Activated CD4-positive, alpha-beta T cell treated with anti-CD3 and anti-CD28 coated beads, Interleukin-2, amount 10 ng/mL, durations not matched to agents 7 days and 5 days (primary cell): ENCODE measurements around the gene NDUFB10. TPM values are rescaled to one million over a fixed set of nuclear protein-coding genes. Genes with fewer than 3 reads are reported as not detected.
A peak's percentile ranks its signal among the peaks of the same experiment; 100 is the strongest.
"Not testable (repeated sequence)": the region's sequence is repeated elsewhere in the genome, so short reads cannot be mapped to it uniquely, and the experiment has no call there.

Source experiments
- CTCF ChIA-PET: fragments of 350-600 bp; sonication (Branson Sonifier 250); formaldehyde crosslinking; loops from one replicate; lab custom pipeline; 2021; ENCODE audit warnings: antibody characterized with exemption; lab: Charles Lee
- POLR2A ChIA-PET: fragments of 350-600 bp; sonication (Branson Sonifier 250); formaldehyde crosslinking; loops from one replicate; lab custom pipeline; 2021; ENCODE audit warnings: antibody characterized with exemption; lab: Charles Lee
- DNase-seq: peaks from one replicate; pipeline ENCODE4 v3.0.0-alpha.2; 2020
- H3K27ac Mint-ChIP-seq: one replicate; pipeline ENCODE4 v1.8.0; 2021; ENCODE audit warnings: mild to moderate bottlenecking, moderate library complexity, mixed read lengths
- H3K27me3 Mint-ChIP-seq: one replicate; pipeline ENCODE4 v1.8.0; 2021; ENCODE audit warnings: mixed read lengths
- H3K36me3 Mint-ChIP-seq: one replicate; pipeline ENCODE4 v1.8.0; 2021; ENCODE audit warnings: low read depth, mixed read lengths
- H3K4me1 Mint-ChIP-seq: one replicate; pipeline ENCODE4 v1.8.0; 2021; ENCODE audit warnings: mixed read lengths
- H3K4me3 Mint-ChIP-seq: one replicate; pipeline ENCODE4 v1.8.0; 2021; ENCODE audit warnings: mild to moderate bottlenecking, moderate library complexity, mixed read lengths
- H3K9me3 Mint-ChIP-seq: one replicate; pipeline ENCODE4 v1.8.0; 2021; ENCODE audit warnings: mixed read lengths
- total RNA-seq, 2 experiments: library from RNA; stranded (reverse); gene quantifications; one replicate each; pipeline ENCODE4 v1.2.3, GENCODE V29; 2021

The NDUFB10 gene
- total RNA-seq, 2 experiments from 2014 or later, result 103 to 125 TPM

GRCh38 chr16:1930338-1930720, 29.0 kb upstream of the NDUFB10 start:
- Mint-ChIP-seq H3K4me3 (no peak overlapping the region), H3K4me1 (peaks cover 4% of the 10 kb centered on the region), H3K27ac (no peak overlapping the region), H3K9me3 (no peaks in the 10 kb centered on the region), H3K27me3 (no peaks in the 10 kb centered on the region), H3K36me3 (no peaks in the 10 kb centered on the region)
- DNase-seq, result no peak
- POLR2A ChIA-PET, result no interaction called here
- CTCF ChIA-PET, result interaction anchor here (0.6 to 1.7 kb wide), 4 partner anchors 10 to 523 kb away, joined by 3 to 5 read pairs (median 3); no protein-coding TSS in a partner anchor

- no peaks in the 10 kb centered on the region for H3K27me3 Mint-ChIP-seq
- H3K27ac Mint-ChIP-seq, result no peak overlapping the region
- ChIA-PET CTCF (interaction anchor here (0.5 to 0.8 kb wide), 3 partner anchors 9 to 1309 kb away, joined by 3 read pairs; no protein-coding TSS in a partner anchor), POLR2A (no interaction called here)
- H3K4me1 Mint-ChIP-seq, result peaks cover 4% of the 10 kb centered on the region
- peaks cover 4% of the 10 kb centered on the region for H3K36me3 Mint-ChIP-seq
- no peaks in the 10 kb centered on the region for H3K9me3 Mint-ChIP-seq
- H3K4me3 Mint-ChIP-seq, result no peak overlapping the region
- no peak for DNase-seq
Measured at GRCh38 chr16:1932050-1933028, 27.0 kb upstream of the NDUFB10 start.

DNA sequence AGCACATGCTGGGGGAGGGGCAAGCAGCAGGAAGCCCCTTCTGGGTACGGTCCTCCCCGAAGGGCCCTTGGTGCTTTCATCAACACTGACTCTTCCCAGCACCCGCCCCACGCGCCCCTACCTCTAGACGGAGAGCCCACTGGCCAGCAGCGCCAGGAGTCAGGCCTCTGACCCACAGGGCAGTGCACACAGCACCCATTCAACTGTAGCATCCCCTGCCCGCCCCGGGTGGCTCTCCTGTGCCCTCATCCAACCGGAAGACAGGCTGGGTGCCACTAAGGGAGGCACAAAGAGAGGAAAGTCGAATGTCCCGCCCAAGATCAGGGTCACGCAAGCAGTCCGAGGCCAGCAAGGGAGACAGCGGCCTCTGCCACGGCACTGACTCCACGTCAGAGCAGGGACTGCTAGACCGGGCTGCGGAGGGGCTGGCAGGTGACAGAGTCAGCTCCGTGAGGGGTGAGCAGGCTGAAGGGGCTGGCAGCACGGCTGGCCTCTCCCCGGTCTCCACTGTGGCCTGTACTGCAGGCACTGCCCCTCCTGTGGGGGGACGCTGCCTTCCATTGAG, 26.2 kb upstream of the NDUFB10 start:
- no peak overlapping the region for H3K27ac Mint-ChIP-seq
- peaks cover 2% of the 10 kb centered on the region for H3K4me1 Mint-ChIP-seq
- peaks cover 6% of the 10 kb centered on the region for H3K36me3 Mint-ChIP-seq
- DNase-seq, result no peak
- H3K27me3 Mint-ChIP-seq, result no peaks in the 10 kb centered on the region
- ChIA-PET CTCF (interaction anchor here (0.6 kb wide), 1 partner anchor 1310 kb away, joined by 3 read pairs; no protein-coding TSS in a partner anchor), POLR2A (no interaction called here)
- no peak overlapping the region for H3K4me3 Mint-ChIP-seq
- H3K9me3 Mint-ChIP-seq, result no peaks in the 10 kb centered on the region

GRCh38 chr16:1936945-1937479, 22.3 kb upstream of the NDUFB10 start:
- ChIA-PET POLR2A (interaction anchor here (0.6 kb wide), 1 partner anchor 498 kb away, joined by 3 read pairs; no protein-coding TSS in a partner anchor), CTCF (interaction anchor here (0.8 kb wide), 1 partner anchor 14 kb away, joined by 3 read pairs; no protein-coding TSS in a partner anchor)
- peaks cover 8% of the 10 kb centered on the region for H3K4me1 Mint-ChIP-seq
- peaks cover 6% of the 10 kb centered on the region for H3K36me3 Mint-ChIP-seq
- DNase-seq, result no peak
- H3K27me3 Mint-ChIP-seq, result no peaks in the 10 kb centered on the region
- no peak overlapping the region for H3K27ac Mint-ChIP-seq
- no peaks in the 10 kb centered on the region for H3K9me3 Mint-ChIP-seq
- no peak overlapping the region for H3K4me3 Mint-ChIP-seq

DNA sequence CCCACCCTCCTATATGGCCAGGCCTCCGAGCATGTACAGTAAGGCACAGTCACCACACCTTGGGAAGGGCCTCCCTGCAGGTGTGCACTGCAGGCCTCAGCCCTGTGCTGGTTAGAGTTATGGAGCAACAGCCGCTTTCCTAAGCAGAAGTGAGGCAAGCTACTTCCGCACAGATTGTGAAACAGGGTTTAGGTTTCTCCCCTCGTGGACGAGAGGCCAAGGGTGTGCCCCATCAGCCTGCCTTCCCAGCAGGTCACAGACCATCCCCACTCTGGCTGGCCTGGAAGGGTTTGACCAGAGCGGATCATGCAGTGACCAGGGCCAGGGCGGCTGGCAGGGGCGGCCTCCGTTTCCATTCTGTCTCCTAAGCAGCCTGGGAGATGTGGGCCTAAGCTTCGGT, 21.0 kb upstream of the NDUFB10 start:
- H3K4me1 Mint-ChIP-seq, result peaks cover 13% of the 10 kb centered on the region
- H3K27ac Mint-ChIP-seq, result no peak overlapping the region
- ChIA-PET POLR2A (no interaction called here), CTCF (interaction anchor here (0.9 kb wide), 1 partner anchor 13 kb away, joined by 3 read pairs; no protein-coding TSS in a partner anchor)
- no peak for DNase-seq
- no peaks in the 10 kb centered on the region for H3K27me3 Mint-ChIP-seq
- no peaks in the 10 kb centered on the region for H3K9me3 Mint-ChIP-seq
- H3K36me3 Mint-ChIP-seq, result peaks cover 6% of the 10 kb centered on the region
- no peak overlapping the region for H3K4me3 Mint-ChIP-seq

DNA sequence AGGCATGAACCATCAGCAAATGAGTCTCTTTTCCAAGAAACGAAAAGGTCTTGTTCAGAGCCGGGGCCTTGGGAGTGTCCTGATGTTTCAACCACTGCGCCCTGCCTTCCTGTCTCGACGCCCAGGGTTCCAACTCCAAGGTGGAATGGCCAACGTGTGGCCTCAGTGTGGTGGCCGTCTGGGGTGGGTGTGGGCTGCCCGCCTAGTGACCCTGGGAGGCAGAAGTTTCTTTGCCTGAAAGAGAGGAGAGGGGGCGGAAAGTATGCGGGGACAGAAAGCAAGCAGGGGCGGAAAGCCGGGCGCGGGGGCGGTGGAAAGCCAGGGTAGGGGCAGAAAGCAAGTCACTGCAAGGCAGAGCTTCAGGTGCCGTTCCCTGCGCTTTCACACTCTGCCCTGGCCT, 20.4 kb upstream of the NDUFB10 start:
- Mint-ChIP-seq H3K9me3 (no peaks in the 10 kb centered on the region), H3K4me3 (no peak overlapping the region), H3K27ac (peak overlapping the region; percentile 41), H3K36me3 (peaks cover 6% of the 10 kb centered on the region), H3K27me3 (no peaks in the 10 kb centered on the region), H3K4me1 (peaks cover 17% of the 10 kb centered on the region)
- POLR2A ChIA-PET, result no interaction called here
- no peak for DNase-seq
- CTCF ChIA-PET, result no interaction called here

- CTCF ChIA-PET, result interaction anchor here (0.6 kb wide), 2 partner anchors 15 to 323 kb away, joined by 3 read pairs; partner anchors contain the start of gene RPL3L
- POLR2A ChIA-PET, H3K36me3 Mint-ChIP-seq, H3K9me3 Mint-ChIP-seq, H3K27me3 Mint-ChIP-seq, H3K4me3 Mint-ChIP-seq, DNase-seq, H3K27ac Mint-ChIP-seq: not testable (repeated sequence)
- peaks cover 24% of the 10 kb centered on the region for H3K4me1 Mint-ChIP-seq
Measured at GRCh38 chr16:1939833-1940232, 19.5 kb upstream of the NDUFB10 start.

DNA sequence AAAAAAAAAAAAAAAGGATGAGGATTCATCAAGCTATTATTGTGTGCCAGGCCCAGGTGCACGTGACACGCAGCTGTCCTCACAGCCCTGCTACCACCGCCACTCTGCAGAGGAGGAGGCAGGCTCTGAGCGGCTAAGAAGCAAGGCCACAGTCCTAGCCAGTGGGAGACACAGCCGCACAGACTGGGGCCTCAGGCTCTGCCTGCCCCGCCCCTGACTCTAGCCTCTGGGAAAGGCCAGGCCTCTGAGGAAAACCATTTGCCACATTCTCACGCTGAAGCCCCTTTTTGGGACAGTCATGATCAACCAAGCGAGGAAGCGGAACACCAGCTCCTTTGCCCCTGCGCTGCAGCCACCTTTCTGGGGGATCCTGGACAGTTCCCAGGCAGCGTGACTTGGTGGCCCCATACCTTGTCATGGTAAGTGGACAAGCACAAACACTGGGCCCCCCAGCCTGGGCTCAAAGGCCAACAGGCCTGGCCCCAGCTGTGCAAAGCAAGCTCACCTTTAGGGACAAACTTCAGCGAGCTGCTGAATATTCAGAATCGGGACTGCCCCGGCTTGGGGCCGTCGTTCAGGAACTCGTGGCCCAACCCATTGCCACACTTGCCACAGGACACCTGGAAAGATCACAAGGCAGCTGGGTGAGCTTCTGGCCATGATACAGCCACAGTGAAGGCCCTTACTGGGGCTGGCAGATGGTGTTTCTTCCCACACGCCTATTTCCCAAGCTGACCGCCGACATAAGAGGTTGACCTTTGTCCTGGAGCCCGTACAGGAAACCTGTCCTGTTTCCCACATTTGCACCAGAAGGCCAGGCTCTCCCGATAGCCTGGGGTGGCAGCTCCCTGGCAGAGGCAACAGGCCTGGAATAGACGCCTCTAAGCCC, 18.8 kb upstream of the NDUFB10 start:
- Mint-ChIP-seq H3K4me1 (peaks cover 24% of the 10 kb centered on the region), H3K4me3 (no peak overlapping the region), H3K9me3 (no peaks in the 10 kb centered on the region), H3K27me3 (no peaks in the 10 kb centered on the region), H3K36me3 (peaks cover 6% of the 10 kb centered on the region), H3K27ac (no peak overlapping the region)
- no peak for DNase-seq
- CTCF ChIA-PET, result interaction anchor here (0.5 to 0.6 kb wide), 3 partner anchors 14 to 324 kb away, joined by 3 read pairs; partner anchors contain the start of gene RPL3L
- POLR2A ChIA-PET, result no interaction called here

- H3K4me3 Mint-ChIP-seq, result peak overlapping the region; percentile 82
- CTCF ChIA-PET, result interaction anchor here (0.8 kb wide), 1 partner anchor 9 kb away, joined by 3 read pairs; no protein-coding TSS in a partner anchor
Measured at GRCh38 chr16:1941162-1942046, 17.9 kb upstream of the NDUFB10 start.

GRCh38 chr16:1942047-1942809, 17.1 kb upstream of the NDUFB10 start:
- peaks cover 24% of the 10 kb centered on the region for H3K4me1 Mint-ChIP-seq
- peak overlapping the region; percentile 82 for H3K4me3 Mint-ChIP-seq
- ChIA-PET POLR2A (no interaction called here), CTCF (interaction anchor here (0.8 kb wide), 2 partner anchors 10 to 26 kb away, joined by 3 read pairs; no protein-coding TSS in a partner anchor)
- no peaks in the 10 kb centered on the region for H3K9me3 Mint-ChIP-seq
- peaks cover 2% of the 10 kb centered on the region for H3K36me3 Mint-ChIP-seq
- peak overlapping the region; percentile 66 for H3K27ac Mint-ChIP-seq
- DNase-seq, result no peak
- H3K27me3 Mint-ChIP-seq, result no peaks in the 10 kb centered on the region

More at GRCh38 chr16:1941162-1942046, 17.9 kb upstream of the NDUFB10 start:
- Mint-ChIP-seq H3K36me3 (peaks cover 6% of the 10 kb centered on the region), H3K4me1 (peaks cover 24% of the 10 kb centered on the region), H3K27me3 (no peaks in the 10 kb centered on the region), H3K27ac (peak overlapping the region; percentile 17), H3K9me3 (no peaks in the 10 kb centered on the region)
- no peak for DNase-seq
- POLR2A ChIA-PET, result no interaction called here
